HG03378 (cell line): ENCODE results near the gene OSMR.

ENCODE experiments used
- ATAC-seq: cut with Tn5 transposase; IDR thresholded peaks from one replicate; pipeline ENCODE4 v1.9.1; 2021; ENCODE audit warnings: mild to moderate bottlenecking, moderate library complexity; ENCODE audit not compliant: unreplicated experiment

Gene OSMR

DNA sequence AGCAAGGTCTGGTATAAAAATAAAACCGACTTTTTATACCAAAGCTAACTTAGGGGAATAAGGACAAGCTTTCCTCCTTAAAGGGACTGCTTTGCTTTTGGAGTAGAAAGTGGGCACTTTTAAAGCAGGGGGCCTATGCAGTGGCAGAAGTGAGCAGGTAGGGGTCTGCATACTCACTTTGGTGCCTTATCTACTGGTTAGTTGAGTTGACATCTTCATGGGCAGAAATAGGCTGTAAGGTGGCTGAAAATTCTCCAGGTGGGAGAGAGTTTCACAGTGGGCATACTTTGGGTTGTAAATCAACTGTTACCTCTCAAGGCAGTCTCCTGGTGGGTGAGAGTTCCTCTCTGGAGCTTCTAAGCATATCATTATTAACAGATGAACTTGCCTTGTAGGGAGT is 24.8 kb downstream of the OSMR start:
- ATAC-seq: no peak

DNA sequence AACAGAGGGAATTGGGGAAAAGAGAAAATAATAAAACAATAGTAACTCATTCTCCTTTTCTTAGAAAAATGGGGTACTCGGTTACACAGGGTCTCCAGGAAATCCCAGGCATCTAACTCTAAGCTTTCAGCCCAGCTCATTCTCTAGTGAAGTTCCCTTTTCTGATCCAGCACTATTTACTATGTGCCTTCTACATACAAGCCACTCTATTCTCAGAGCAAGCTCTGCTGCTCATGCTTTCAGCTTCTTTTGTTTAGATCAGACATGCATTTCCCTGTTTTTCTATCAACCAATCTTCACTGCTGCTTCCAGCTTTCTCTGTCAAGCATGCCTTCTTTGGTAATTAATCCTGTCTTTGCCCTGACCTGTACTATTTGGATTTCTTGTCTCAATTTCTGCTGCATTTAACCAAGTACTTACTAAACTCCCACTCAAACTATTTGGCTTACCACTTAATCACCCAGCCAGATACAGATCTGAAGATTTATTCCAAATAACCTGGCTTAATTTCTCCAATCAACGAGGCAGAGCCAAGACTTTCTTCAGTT is 25.3 kb downstream of the OSMR start:
- ATAC-seq: no peak

DNA sequence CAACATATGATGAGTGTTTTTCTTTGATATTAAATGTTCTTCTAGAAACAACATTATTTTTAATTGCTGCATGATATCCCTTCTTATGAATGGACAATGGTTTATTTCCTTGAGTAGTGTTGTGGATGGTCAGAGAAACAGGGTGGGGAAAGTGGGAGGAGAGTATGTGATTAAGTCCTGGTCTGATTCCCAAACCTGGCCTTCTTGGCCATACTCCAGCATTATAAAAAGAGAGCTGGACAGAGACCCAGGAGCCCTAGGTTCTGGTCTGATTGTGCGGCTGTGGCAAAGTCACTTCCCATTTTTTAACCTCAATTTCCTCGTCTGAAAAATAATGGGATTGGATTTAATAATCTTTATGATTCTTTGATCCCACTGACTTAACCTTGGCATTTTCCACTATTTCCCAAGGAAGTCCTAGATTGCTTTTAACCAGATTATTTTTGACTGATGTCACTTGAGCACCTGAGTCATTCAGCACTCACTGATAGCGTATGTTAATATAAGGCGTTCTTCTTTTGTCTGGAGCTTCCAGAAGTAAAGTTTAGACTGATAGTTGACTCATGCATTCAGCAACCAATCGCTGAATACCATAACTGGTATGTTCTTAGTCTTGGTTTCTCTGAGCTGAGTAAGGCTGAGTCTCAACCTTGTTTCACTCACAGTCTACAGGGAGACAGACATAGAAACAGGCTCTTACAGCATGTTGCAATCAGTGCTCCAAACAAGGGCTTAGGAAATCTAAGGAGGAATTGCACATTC is 26.2 kb downstream of the OSMR start:
- ATAC-seq: no peak

DNA sequence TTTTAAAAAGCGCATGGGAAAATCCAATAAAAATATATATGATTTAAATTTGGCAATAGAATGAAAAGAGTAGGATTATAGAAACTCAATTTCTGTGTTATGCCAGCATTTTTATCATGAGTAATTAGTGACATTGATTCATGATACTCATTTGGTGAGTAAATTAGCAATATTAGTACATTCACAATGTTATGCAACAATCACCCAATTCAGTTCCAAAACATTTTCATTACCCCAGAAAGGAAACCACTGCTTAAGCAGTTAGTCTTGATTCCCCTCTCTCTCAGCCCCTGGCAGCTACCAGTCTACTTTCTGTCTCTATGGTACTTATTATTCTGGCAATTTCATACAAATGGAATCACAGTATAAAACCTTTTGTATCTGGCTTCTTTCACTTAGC is 27.0 kb downstream of the OSMR start:
- no peak for ATAC-seq

DNA sequence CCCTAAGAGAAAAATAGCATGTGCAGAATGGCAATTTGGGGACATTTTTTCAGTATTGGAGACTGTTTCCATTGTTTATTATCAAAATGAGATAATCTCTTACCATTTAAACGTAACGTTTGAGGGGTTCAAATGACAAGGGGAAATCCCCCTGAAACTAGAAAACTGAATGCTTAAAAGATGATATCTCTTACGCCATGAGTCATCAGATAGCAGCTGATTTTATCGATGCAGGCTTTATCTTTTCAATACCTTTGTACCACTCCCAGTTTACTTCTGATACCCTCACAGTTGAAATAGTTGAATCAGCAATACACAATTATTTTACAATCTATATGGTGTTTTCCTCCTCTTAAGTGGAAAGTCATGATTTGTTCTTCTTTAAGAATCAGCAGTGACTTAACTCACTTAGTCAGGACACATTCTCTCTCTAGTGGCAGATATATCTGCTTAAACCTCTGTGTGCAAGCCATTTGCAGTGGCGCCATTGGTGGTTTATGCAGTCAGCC is 29.2 kb downstream of the OSMR start:
- ATAC-seq: no peak

DNA sequence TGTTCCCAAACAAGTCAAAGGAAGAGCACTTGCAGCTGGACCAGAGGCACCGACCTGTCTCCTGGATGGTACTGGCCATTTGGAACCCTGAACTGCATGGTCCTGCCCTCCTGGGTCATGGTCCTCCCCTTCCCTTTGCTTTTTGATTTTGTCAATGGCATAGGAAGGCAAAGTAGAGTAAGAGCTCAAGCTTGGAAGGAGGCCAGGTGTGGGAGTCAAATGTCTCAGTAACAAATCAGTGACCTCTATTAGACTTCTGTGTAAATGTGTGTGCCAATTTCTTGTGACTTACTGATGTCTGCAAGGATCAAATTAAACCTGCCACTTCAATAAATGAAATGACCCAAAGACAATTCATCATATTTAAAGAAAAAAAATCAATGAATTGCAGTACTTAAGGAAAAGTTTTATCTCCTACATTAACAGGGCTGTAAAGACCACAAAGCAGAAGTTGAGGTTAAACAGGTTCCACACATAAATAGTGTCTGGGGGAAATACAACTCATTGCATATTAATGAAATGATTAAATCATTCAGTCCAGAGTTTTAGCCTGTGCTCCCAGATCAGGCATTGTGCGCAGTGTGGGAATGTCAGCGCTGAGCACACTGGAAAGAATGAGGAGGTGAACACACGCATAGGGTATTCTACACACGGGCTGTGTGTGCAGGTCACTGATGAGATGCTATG is 32.7 kb downstream of the OSMR start:
- no peak for ATAC-seq

DNA sequence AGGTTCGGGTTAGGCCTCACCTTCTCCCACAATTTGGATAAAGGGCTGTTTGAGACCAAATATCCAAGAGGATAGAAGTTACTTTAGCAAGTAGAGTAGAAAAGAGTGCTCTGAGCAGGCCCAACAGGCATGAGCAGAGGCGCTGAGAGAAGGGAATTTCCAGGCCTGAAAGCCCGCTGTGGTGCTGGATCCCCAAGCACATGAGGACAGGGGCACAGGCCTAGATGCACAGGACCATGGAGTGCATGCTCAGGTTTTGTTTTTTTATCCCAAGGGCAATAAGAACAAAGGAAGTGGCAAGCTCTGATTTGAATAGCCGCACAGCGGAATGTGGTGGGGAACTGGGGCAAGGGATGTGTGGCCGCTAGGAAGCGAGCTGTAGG is 33.3 kb downstream of the OSMR start:
- no peak for ATAC-seq

DNA sequence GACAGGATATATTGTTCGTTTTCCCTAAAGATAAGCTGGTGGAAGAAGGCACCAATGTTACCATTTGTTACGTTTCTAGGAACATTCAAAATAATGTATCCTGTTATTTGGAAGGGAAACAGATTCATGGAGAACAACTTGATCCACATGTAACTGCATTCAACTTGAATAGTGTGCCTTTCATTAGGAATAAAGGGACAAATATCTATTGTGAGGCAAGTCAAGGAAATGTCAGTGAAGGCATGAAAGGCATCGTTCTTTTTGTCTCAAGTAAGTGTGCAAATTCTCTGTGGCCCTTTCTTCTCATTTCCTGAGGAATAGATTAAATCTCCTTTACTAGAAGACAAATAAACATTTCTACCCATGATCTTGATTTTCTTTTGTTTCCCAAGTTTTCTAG is 38.0 kb downstream of the OSMR start:
- ATAC-seq: no peak

DNA sequence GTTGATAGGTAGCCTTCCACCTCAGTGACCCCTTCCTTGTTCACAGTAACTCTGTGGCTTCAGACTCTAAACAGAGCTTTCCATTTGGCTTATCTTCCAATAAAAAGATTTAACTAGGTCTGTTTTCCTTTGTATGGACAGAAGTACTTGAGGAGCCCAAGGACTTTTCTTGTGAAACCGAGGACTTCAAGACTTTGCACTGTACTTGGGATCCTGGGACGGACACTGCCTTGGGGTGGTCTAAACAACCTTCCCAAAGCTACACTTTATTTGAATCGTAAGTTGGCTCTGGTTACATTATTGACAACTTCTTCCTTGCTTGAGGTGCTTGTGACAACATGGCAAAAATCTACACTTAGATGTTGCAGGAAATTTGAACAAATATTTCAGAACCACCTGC is 39.4 kb downstream of the OSMR start:
- no peak for ATAC-seq

DNA sequence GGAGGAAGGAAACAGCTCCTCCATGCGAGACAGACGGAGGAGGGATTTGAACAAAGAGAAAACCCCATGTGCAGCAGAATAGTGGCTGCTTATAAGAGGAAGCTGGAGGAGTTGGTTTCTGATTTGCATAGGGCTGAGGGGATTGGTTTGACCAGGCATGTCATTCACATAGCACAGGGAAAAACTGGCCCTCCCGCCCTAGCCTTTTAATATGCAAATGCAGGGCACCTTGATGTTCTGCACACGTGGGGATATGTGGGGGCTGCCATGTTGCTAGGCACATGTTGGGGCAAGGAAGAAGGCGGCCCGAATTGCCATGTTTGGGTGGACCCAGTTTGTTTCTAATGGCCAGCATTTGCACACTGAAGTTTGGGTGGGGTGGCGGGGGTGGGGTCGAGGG is 42.2 kb downstream of the OSMR start:
- no peak for ATAC-seq

DNA sequence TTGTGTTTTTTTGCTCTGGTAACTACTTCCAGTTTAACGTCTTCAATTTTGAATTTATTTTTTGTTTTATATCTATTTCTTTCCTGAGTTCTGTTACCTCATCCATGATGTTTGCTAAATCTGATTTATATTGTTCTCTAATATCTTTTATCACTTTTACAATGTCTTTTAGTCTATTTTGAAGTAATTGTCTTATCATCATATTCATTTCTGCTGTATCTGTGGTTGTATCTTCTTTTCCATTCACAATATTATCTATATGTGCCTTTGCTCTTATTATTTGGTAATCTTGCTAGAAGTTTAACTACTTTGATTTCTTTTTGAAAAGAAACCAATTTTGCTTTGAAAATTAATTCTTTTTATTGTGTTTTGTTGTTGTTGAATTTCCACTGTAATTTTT is 43.6 kb downstream of the OSMR start:
- ATAC-seq: no peak

DNA sequence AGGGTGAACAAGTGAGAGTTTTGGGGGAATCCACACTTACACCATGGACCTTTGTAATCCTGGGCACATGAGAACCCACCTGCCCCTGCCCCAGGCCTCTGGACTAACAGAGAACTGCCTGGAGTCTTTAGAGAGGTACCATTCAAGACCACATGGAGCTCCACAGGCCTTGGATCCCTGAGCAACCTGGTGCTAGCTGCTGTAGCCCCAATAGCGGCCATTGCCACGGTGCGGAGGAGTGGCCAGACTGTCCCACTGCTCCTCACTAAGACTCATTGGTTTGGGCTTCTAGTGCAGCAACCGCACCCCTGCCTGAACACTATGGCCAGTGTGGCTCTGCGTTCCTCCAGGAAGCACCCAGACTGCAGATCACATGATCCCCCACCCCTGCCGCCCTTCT is 45.8 kb downstream of the OSMR start:
- ATAC-seq: no peak

DNA sequence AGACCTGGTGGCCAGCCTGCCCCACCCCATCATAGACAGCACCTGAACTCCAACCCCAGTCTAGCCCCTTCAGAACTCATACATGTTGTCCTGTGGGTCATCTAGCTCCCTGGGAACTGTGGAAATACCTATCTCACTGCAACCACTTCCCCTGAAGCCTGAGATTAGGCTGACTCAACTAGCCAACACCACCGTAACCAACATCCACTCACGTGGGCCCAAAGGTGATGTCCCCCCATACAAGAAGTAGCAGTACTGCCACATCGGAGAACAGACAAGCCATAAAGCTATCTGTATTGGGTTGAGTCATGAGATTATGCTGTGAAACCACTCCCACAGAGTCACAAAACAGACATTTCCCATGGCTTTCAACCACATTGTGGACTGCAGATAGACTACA is 46.6 kb downstream of the OSMR start:
- no peak for ATAC-seq

DNA sequence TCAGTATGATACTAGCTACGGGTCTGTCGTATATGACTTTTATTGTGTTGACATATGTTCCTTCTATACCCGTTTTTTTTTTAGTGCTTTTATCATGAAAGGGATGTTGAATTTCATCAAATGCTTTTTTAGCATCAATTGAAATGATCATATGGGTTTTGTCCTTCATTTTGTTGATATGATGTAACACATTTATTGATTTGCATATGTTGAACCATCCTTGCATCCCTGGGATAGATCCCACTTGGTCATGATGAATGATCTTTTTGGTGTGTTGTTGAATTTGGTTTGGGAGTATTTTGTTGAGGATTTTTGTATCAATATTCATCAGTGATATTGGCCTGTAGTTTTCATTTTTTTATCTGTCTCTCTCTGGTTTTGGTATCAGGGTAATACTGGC is 50.9 kb downstream of the OSMR start:
- no peak for ATAC-seq

DNA sequence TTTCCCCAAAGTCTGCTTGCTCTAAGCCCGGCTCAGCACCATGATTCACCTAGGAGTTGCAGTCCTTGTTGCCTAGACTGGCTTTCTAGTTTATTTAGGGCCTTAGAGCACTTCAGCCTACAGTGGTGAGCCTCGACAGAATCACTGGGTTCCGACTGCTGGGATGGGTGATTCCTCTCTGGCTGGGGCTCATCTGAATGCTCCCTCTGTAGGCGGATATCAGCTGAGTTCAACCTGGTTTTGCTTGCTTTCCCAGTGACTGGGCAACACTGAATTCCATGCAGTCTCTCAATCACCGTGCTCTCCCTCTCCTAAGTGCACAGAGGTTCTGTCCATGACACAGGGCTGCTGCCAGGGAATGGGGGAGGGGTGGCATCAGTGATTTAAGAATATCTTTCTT is 54.1 kb downstream of the OSMR start:
- no peak for ATAC-seq

DNA sequence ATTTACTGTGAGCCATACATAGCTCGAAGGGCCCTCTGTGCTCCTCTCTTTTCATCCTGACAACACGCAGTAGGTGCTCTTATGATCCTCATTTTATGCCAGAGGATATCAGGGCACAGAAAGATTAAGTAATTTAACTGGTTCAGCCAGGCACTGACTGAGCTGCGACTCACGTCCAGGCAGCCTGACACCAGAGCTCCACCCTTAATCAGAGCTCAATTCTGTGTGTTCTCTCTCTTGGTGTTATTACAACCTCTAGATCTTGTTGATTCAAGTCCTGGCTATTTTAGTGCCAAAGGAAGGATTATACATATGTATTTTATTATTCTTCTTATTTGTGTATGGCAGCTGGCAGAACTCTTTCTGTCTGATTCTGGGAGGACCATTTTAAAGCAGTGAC is 59.7 kb downstream of the OSMR start:
- ATAC-seq: no peak

DNA sequence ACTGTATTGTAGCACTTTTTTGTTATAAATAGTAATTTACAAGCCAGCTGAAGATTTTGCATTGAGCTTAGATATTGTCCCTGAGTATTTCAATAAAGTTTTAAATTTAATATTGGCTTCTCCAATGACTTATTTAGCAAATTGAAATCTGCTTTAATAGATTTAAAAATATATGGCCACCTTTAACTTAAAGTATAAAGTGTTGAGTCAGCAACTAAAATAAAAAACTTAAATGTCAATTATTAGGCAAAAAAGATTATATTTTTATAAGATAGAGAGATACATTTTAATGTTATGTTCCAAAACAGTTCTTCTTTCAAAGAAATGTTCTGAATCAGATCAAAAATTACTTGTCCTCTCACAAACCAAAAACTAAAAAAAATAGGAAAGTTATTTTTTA is 60.7 kb downstream of the OSMR start:
- ATAC-seq: no peak

DNA sequence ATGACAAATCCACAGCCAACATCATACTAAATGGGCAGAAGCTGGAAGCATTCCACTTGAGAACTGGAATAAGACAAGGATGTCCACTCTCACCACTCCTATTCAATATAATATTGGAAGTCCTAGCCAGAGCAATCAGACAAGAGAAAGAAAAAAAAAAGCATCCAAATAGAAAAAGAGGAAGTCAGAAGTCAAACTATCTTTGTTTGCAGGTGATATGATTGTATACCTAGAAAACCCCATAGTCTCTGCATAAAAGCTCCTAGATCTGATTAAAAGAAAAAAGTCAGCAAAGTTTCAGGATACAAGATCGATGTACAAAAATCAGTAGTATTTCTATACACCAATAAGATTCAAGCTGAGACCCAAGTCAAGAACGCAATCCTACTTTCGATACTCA is 66.1 kb downstream of the OSMR start:
- no peak for ATAC-seq

DNA sequence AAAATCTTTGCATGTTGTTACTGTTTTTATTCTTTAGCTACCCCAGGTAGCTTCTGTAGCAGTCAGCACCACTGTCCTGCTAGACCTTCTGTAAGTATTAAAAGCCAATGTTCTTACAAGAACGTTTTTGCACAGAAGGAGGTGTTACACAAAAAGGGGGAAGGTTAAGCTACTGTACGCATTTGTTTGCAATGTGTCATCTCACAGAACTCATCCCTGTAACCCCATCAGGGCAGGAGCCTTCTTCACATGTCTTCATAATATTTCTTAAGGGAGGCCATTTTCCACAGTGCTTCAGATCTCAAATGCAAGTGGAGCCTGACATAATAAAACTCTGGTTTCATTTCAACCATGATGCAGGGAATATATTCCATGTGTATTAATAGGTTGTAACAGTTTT is 67.9 kb downstream of the OSMR start:
- no peak for ATAC-seq

DNA sequence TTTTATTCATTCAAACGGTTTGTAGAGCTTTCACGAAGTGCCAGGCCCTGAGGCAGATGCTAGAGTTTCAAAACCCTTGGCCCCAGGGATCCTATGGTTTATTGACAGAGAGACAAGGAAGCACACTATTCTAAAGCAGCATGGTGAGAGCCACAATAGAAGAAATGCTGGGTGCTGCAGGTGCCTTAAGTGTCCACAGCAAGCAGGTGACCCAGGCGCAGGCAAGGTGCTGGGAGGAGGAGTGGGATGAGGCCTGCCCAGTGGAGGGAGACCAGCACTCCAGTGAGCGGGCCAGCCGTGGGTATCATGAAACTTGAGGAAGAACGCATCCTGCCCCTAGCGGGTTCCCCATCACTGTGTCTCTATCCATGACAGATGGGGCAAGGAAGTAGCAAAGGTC is 71.0 kb downstream of the OSMR start:
- no peak for ATAC-seq

DNA sequence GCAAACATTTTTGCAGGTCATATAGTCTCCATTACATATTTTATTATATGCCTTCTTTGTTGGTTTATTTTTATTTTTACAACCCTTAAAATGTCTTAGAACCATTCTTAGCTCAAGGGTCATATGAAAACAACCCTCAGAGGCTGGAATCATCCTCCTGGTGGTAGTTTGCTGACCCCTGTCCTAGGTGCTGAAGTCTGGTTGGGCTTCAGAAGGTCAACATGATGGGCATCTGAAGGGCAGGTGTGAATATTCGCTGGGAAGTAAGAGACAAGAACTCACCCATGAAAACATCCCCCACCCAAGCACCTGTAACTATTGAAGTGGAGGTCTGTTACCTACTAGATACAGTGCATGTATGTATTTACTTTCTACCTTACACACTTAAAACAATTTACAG is 75.4 kb downstream of the OSMR start:
- no peak for ATAC-seq

DNA sequence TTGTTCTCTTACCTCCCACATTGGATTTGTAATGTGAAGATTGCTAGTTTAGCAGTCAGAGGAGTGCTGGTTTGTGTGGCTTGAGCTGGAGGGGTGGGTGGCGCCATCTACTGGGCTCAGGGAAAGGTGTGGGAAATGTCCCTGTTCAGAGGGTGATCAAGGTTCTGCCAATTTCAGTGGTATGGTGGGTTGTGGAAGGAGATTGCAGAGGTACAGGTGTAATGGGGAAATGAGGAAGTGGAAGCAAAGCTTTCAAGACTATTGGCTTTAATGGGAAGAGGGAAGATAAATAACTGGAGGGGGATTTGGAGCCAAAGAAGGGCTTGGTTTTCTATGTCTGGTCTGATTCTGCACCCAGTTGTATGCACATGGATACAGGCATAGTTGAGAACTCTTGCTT is 76.4 kb downstream of the OSMR start:
- ATAC-seq: no peak
